GM18907 (cell line): ENCODE data around the gene RAB3IL1.

Experiments
- ATAC-seq: cut with Tn5 transposase; IDR thresholded peaks from one replicate; pipeline ENCODE4 v1.9.1; 2021; ENCODE audit warnings: mild to moderate bottlenecking, moderate library complexity; ENCODE audit not compliant: unreplicated experiment

The RAB3IL1 gene

GRCh38 chr11:61919705-61920631 lies 2.6 kb upstream of the RAB3IL1 start:
- no peak for ATAC-seq

GRCh38 chr11:61918938-61919704 lies 1.8 kb upstream of the RAB3IL1 start:
- no peak for ATAC-seq

- ATAC-seq = no peak
Measured at GRCh38 chr11:61918251-61918937, 1.0 kb upstream of the RAB3IL1 start.

- ATAC-seq = no peak
Measured at GRCh38 chr11:61916737-61917333, 531 bp downstream of the RAB3IL1 start.

- no peak for ATAC-seq
Measured at GRCh38 chr11:61914471-61915171, 2.7 kb downstream of the RAB3IL1 start.

- ATAC-seq = no peak
Measured at GRCh38 chr11:61913699-61914395, 3.5 kb downstream of the RAB3IL1 start.

- no peak for ATAC-seq
Measured at GRCh38 chr11:61912991-61913698, 4.2 kb downstream of the RAB3IL1 start.

GRCh38 chr11:61912530-61912898 lies 4.9 kb downstream of the RAB3IL1 start:
- no peak for ATAC-seq

GRCh38 chr11:61911701-61912529 lies 5.5 kb downstream of the RAB3IL1 start:
- ATAC-seq = no peak

- ATAC-seq = no peak
Measured at GRCh38 chr11:61911128-61911700, 6.2 kb downstream of the RAB3IL1 start.

GRCh38 chr11:61910187-61911127 lies 6.9 kb downstream of the RAB3IL1 start:
- ATAC-seq = no peak

GRCh38 chr11:61908730-61909316 lies 8.5 kb downstream of the RAB3IL1 start:
- no peak for ATAC-seq

GRCh38 chr11:61907871-61908729 lies 9.3 kb downstream of the RAB3IL1 start:
- ATAC-seq = no peak

- no peak for ATAC-seq
Measured at GRCh38 chr11:61907282-61907681, 10.1 kb downstream of the RAB3IL1 start.

GRCh38 chr11:61906522-61906909 lies 10.8 kb downstream of the RAB3IL1 start:
- no peak for ATAC-seq
